Endometrium (tissue), 2 donors: ENCODE data around the gene KANSL1L.

Experiments
- FAIRE-seq: peaks from 2 replicates; lab custom pipeline; 2012; peaks lifted over from hg19 to GRCh38; lab: Jason Lieb, UNC
- donor health status: control.
- donor health status: control.

KANSL1L gene

GRCh38 chr2:209990838-209991237 lies 180.4 kb downstream of the KANSL1L start:
- no peak for FAIRE-seq

GRCh38 chr2:209988010-209988409 lies 183.2 kb downstream of the KANSL1L start:
- FAIRE-seq: no peak

- FAIRE-seq: no peak
Measured at GRCh38 chr2:209986415-209986814, 184.8 kb downstream of the KANSL1L start.

GRCh38 chr2:209985874-209986273 lies 185.3 kb downstream of the KANSL1L start:
- FAIRE-seq: no peak

GRCh38 chr2:209984291-209984690 lies 186.9 kb downstream of the KANSL1L start:
- no peak for FAIRE-seq

GRCh38 chr2:209977386-209978239 lies 193.6 kb downstream of the KANSL1L start:
- FAIRE-seq: peak; percentile 96

GRCh38 chr2:209976698-209977385 lies 194.4 kb downstream of the KANSL1L start:
- no peak for FAIRE-seq

GRCh38 chr2:209974576-209974975 lies 196.6 kb downstream of the KANSL1L start:
- FAIRE-seq: no peak

- no peak for FAIRE-seq
Measured at GRCh38 chr2:209973328-209973727, 197.9 kb downstream of the KANSL1L start.
